H9 (cell line): Measurements from ENCODE around the gene SERF2. TPM values are rescaled to one million over a fixed set of nuclear protein-coding genes. Genes with fewer than 3 reads are reported as not detected.

Experiments
- DNase-seq: peaks from one replicate; pipeline ENCODE4 v3.0.0-alpha.2; 2017
- H2AFZ ChIP-seq: one replicate; pipeline ENCODE4 v1.6.1; 2013; ENCODE audit warnings: mild to moderate bottlenecking, low read length, control low read depth, moderate library complexity
- H2AK5ac ChIP-seq: 2 replicates; pipeline ENCODE4 v1.6.1; 2013; ENCODE audit warnings: low read length, control low read depth, mixed read lengths; ENCODE audit not compliant: insufficient read length
- H2BK120ac ChIP-seq: one replicate; pipeline ENCODE4 v1.6.1; 2013; ENCODE audit warnings: low read depth, mild to moderate bottlenecking, low read length, control low read depth, inconsistent platforms; ENCODE audit not compliant: poor library complexity, severe bottlenecking
- H2BK12ac ChIP-seq: 2 replicates; pipeline ENCODE4 v1.6.1; 2013; ENCODE audit warnings: low read length, control low read depth, mixed read lengths, low read depth; ENCODE audit not compliant: insufficient read length
- H2BK15ac ChIP-seq: 2 replicates; pipeline ENCODE4 v1.6.1; 2013; ENCODE audit warnings: low read depth, low read length, control low read depth
- H2BK20ac ChIP-seq: one replicate; pipeline ENCODE4 v1.6.1; 2013; ENCODE audit warnings: low read depth, mild to moderate bottlenecking, low read length, control low read depth, inconsistent platforms; ENCODE audit not compliant: poor library complexity, severe bottlenecking
- H2BK5ac ChIP-seq: 2 replicates; pipeline ENCODE4 v1.6.1; 2013; ENCODE audit warnings: low read length, control low read depth, mixed read lengths; ENCODE audit not compliant: insufficient read length
- H3K14ac ChIP-seq: 2 replicates; pipeline ENCODE4 v1.6.1; 2013; ENCODE audit warnings: low read length, control low read depth; ENCODE audit not compliant: insufficient read depth
- H3K18ac ChIP-seq: 2 replicates; pipeline ENCODE4 v1.6.1; 2013; ENCODE audit warnings: low read depth, mild to moderate bottlenecking, mixed read lengths, low read length, control low read depth; ENCODE audit not compliant: insufficient read length
- H3K23ac ChIP-seq: 2 replicates; pipeline ENCODE4 v1.6.1; 2013; ENCODE audit warnings: low read length, control low read depth, mixed read lengths, low read depth; ENCODE audit not compliant: insufficient read length
- H3K23me2 ChIP-seq: 2 replicates; pipeline ENCODE4 v1.6.1; 2013; ENCODE audit warnings: low read depth, mild to moderate bottlenecking, mixed read lengths, low read length, control low read depth; ENCODE audit not compliant: insufficient read length, poor library complexity, severe bottlenecking
- H3K27ac ChIP-seq: 2 replicates; pipeline ENCODE4 v1.5.1; 2013; ENCODE audit warnings: low read length, control low read depth, mixed read lengths, low read depth; ENCODE audit not compliant: insufficient read length
- H3K27me3 ChIP-seq: 2 replicates; pipeline ENCODE4 v1.6.1; 2013; ENCODE audit warnings: low read length, control low read depth, inconsistent platforms; ENCODE audit not compliant: insufficient read depth
- H3K4ac ChIP-seq: 2 replicates; pipeline ENCODE4 v1.6.1; 2013; ENCODE audit warnings: low read depth, mild to moderate bottlenecking, control low read depth, inconsistent platforms, low read length, moderate library complexity
- H3K4me1 ChIP-seq: 2 replicates; pipeline ENCODE4 v1.6.1; 2013; ENCODE audit warnings: low read length, control low read depth, inconsistent platforms; ENCODE audit not compliant: insufficient read depth
- H3K4me2 ChIP-seq: 2 replicates; pipeline ENCODE4 v1.6.1; 2013; ENCODE audit warnings: low read length, control low read depth, mixed read lengths; ENCODE audit not compliant: insufficient read length, insufficient read depth
- H3K56ac ChIP-seq: 2 replicates; pipeline ENCODE4 v1.6.1; 2013; ENCODE audit warnings: low read depth, mild to moderate bottlenecking, mixed read lengths, low read length, control low read depth; ENCODE audit not compliant: insufficient read length
- H3K79me1 ChIP-seq: 2 replicates; pipeline ENCODE4 v1.6.1; 2013; ENCODE audit warnings: low read depth, mild to moderate bottlenecking, moderate library complexity, low read length, control low read depth, inconsistent platforms; ENCODE audit not compliant: insufficient read depth, poor library complexity, severe bottlenecking
- H3K79me2 ChIP-seq: 2 replicates; pipeline ENCODE4 v1.6.1; 2013; ENCODE audit warnings: low read length, control low read depth, inconsistent platforms; ENCODE audit not compliant: insufficient read depth
- H3K9ac ChIP-seq: 2 replicates; pipeline ENCODE4 v1.6.1; 2013; ENCODE audit warnings: low read length, control low read depth, mixed read lengths; ENCODE audit not compliant: insufficient read length; ENCODE audit errors: extremely low read depth
- H3K9me3 ChIP-seq: one replicate; pipeline ENCODE4 v1.6.1; 2013; ENCODE audit warnings: low read depth, low read length, inconsistent platforms; ENCODE audit not compliant: control insufficient read depth
- H3T11ph ChIP-seq: one replicate; pipeline ENCODE4 v1.6.1; 2013; ENCODE audit warnings: mild to moderate bottlenecking, low read length, control low read depth, inconsistent platforms
- H4K20me1 ChIP-seq: one replicate; pipeline ENCODE4 v1.6.1; 2013; ENCODE audit not compliant: control insufficient read depth, insufficient read length, insufficient read depth
- H4K5ac ChIP-seq: 2 replicates; pipeline ENCODE4 v1.6.1; 2013; ENCODE audit warnings: low read depth, mild to moderate bottlenecking, mixed read lengths, low read length, control low read depth; ENCODE audit not compliant: insufficient read length
- H4K8ac ChIP-seq: replicated peaks from 2 replicates; pipeline ENCODE4 v1.6.1; 2013; ENCODE audit warnings: low read length, control low read depth, mixed read lengths, low read depth; ENCODE audit not compliant: insufficient read length
- H4K91ac ChIP-seq: 2 replicates; pipeline ENCODE4 v1.6.1; 2013; ENCODE audit warnings: low read depth, mild to moderate bottlenecking, moderate library complexity, mixed read lengths, low read length, control low read depth; ENCODE audit not compliant: insufficient read length
- H3K27ac Mint-ChIP-seq, 3 experiments: 2 replicates in 2 of 3; 3 replicates in 1 of 3; pipeline ENCODE4 v1.8.0; 2020 to 2021; ENCODE audit warnings: mixed read lengths in 3 of 3, mild to moderate bottlenecking in 1 of 3, moderate library complexity in 1 of 3
- H3K27me3 Mint-ChIP-seq: 2 replicates; pipeline ENCODE4 v1.8.0; 2021; ENCODE audit warnings: low read depth, mild to moderate bottlenecking, moderate library complexity, mixed read lengths
- H3K36me3 Mint-ChIP-seq, 3 experiments: 2 replicates in 2 of 3; 3 replicates in 1 of 3; pipeline ENCODE4 v1.8.0; 2020 to 2021; ENCODE audit warnings: low read depth in 3 of 3, mixed read lengths in 3 of 3; ENCODE audit not compliant: insufficient read depth in 1 of 3
- H3K4me1 Mint-ChIP-seq, 2 experiments: 2 replicates each; pipeline ENCODE4 v1.8.0; 2020; ENCODE audit warnings: mixed read lengths in 2 of 2
- H3K4me3 Mint-ChIP-seq, 2 experiments: 2 replicates in 1 of 2; 3 replicates in 1 of 2; pipeline ENCODE4 v1.8.0; 2020 to 2021; ENCODE audit warnings: mild to moderate bottlenecking in 2 of 2, mixed read lengths in 2 of 2, moderate library complexity in 1 of 2
- H3K9me3 Mint-ChIP-seq, 2 experiments: 2 replicates in 1 of 2; 3 replicates in 1 of 2; pipeline ENCODE4 v1.8.0; 2020; ENCODE audit warnings: mild to moderate bottlenecking in 2 of 2, mixed read lengths in 2 of 2, moderate library complexity in 1 of 2
- WGBS: extraction: QIAGEN DNeasy Blood & Tissue Kit; methylation state at CpG from one replicate; pipeline ENCODE4 v1.1.7; 2013; ENCODE audit warnings: missing lambda C conversion rate, low lambda C conversion rate, mixed read lengths; ENCODE audit not compliant: insufficient read length; ENCODE audit errors: extremely low coverage; 5-methylcytosine and 5-hydroxymethylcytosine counted together
- total RNA-seq: library from RNA; stranded (reverse); gene quantifications from 2 replicates; pipeline ENCODE4 v1.2.1, GENCODE V29; 2021
- TF ChIP-seq, protein P1 (sequence below): fragments of 200-600 bp; sonication (generic); conservative IDR thresholded peaks from 3 replicates; pipeline ENCODE4 v1.8.0; 2021; ENCODE audit warnings: antibody characterized with exemption, mild to moderate bottlenecking

SERF2 gene
- total RNA-seq, 1 experiment from 2014 or later: 819 TPM

DNA sequence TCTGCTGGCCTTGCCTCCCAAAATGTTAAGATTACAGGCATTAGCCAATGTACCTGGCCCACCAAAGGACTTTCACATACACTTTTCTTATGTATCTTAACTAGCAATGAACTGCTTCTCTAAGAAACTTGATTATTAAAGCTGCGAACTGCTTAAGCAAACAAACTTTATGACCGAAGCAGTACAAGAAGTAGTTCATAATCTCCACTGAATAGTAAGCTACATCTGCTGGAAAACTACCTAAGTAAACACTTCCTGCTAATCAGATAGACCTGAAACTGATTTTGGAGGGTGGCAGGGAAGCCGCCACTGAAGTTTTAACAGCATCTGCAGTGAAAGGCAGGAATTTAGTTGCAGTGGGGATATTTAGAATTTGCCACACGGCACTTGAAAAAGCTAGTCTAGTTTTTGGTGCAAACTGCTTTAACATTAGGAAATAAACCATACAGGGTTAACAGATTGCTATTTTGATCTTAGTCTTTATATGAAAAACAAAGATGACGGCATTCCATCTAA is 16.4 kb downstream of the SERF2 start:
- Histone ChIP-seq H3K9ac (no peak overlapping the region), H2BK15ac (no peak overlapping the region), H3K4me1 (no peaks in the 10 kb centered on the region), H3K4me2 (no peak overlapping the region), H3K14ac (no peak overlapping the region), H2AFZ (no peak overlapping the region), H4K20me1 (no peaks in the 10 kb centered on the region), H3K9me3 (no peaks in the 10 kb centered on the region), H2BK120ac (no peak overlapping the region), H3K27me3 (no peaks in the 10 kb centered on the region), H4K91ac (no peak overlapping the region), H2BK5ac (no peak overlapping the region), H3K18ac (no peak overlapping the region), H3K4ac (no peak overlapping the region), H4K5ac (no peak overlapping the region), H3K56ac (no peak overlapping the region), H2BK12ac (no peak overlapping the region), H3T11ph (no peak overlapping the region), H3K27ac (no peak overlapping the region), H4K8ac (no peak overlapping the region), H3K23ac (no peak overlapping the region), H3K79me2 (no peaks in the 10 kb centered on the region), H3K79me1 (no peaks in the 10 kb centered on the region), H2BK20ac (no peak overlapping the region), H3K23me2 (no peaks in the 10 kb centered on the region), H2AK5ac (no peak overlapping the region)
- H3K27me3 Mint-ChIP-seq: no peaks in the 10 kb centered on the region
- no peaks in the 10 kb centered on the region for H3K9me3 Mint-ChIP-seq
- peaks cover 49 to 95% (median 82%) of the 10 kb centered on the region in 3 experiments for H3K36me3 Mint-ChIP-seq
- no peak overlapping the region for H3K4me3 Mint-ChIP-seq
- TF ChIP-seq, protein P1, sequence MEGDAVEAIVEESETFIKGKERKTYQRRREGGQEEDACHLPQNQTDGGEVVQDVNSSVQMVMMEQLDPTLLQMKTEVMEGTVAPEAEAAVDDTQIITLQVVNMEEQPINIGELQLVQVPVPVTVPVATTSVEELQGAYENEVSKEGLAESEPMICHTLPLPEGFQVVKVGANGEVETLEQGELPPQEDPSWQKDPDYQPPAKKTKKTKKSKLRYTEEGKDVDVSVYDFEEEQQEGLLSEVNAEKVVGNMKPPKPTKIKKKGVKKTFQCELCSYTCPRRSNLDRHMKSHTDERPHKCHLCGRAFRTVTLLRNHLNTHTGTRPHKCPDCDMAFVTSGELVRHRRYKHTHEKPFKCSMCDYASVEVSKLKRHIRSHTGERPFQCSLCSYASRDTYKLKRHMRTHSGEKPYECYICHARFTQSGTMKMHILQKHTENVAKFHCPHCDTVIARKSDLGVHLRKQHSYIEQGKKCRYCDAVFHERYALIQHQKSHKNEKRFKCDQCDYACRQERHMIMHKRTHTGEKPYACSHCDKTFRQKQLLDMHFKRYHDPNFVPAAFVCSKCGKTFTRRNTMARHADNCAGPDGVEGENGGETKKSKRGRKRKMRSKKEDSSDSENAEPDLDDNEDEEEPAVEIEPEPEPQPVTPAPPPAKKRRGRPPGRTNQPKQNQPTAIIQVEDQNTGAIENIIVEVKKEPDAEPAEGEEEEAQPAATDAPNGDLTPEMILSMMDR: no peak
- no peak overlapping the region; a peak in 1 of 7 replicates for H3K27ac Mint-ChIP-seq
- no peaks in the 10 kb centered on the region for H3K4me1 Mint-ChIP-seq
- no peak for DNase-seq
- WGBS: no CpG with 5 or more reads among the region's 5 CpGs
